A673 (cell line): ENCODE data around the gene AGPAT2. TPM values are rescaled to one million over a fixed set of nuclear protein-coding genes. Genes with fewer than 3 reads are reported as not detected.
A peak's percentile ranks its signal among the peaks of the same experiment; 100 is the strongest.

ENCODE experiments used
- BruUV-seq: library from RNA; stranded (reverse); fragments of 400-500 nt; replicated peaks from 2 replicates; lab custom pipeline; 2021; lab: Mats Ljungman, UMichigan
- CTCF ChIA-PET: fragments of 300-600 bp; sonication (Branson Sonifier 250); formaldehyde crosslinking; loops from one replicate; lab custom pipeline; 2022; ENCODE audit warnings: antibody characterized with exemption; lab: Charles Lee
- POLR2A ChIA-PET: fragments of 300-600 bp; sonication (Branson Sonifier 250); formaldehyde crosslinking; loops from one replicate; lab custom pipeline; 2022; ENCODE audit warnings: antibody characterized with exemption; ENCODE audit not compliant: low non-redundant PET; lab: Charles Lee
- DNase-seq: peaks from one replicate; pipeline ENCODE4 v3.0.0-alpha.2; 2015; ENCODE audit warnings: low spot score
- H3K27ac ChIP-seq: fragments of 200-600 bp; sonication (generic); 2 replicates; pipeline ENCODE4 v1.5.1; 2016; ENCODE audit warnings: mixed run types, low read depth, mild to moderate bottlenecking, mixed read lengths, antibody characterized with exemption, low read length; ENCODE audit not compliant: poor library complexity, severe bottlenecking
- H3K27me3 ChIP-seq: fragments of 200-600 bp; sonication (generic); replicated peaks from 2 replicates; pipeline ENCODE4 v1.6.1; 2017; ENCODE audit warnings: mixed run types, low read depth, mild to moderate bottlenecking, mixed read lengths, antibody characterized with exemption, low read length; ENCODE audit not compliant: insufficient read depth, poor library complexity
- H3K36me3 ChIP-seq: fragments of 200-600 bp; sonication (generic); 2 replicates; pipeline ENCODE4 v1.6.1; 2016; ENCODE audit warnings: mixed run types, mild to moderate bottlenecking, mixed read lengths, antibody characterized with exemption, low read length; ENCODE audit not compliant: insufficient read depth, poor library complexity, severe bottlenecking
- H3K4me1 ChIP-seq: fragments of 200-600 bp; sonication (generic); 2 replicates; pipeline ENCODE4 v1.6.1; 2017; ENCODE audit warnings: mixed run types, mild to moderate bottlenecking, mixed read lengths, antibody characterized with exemption, low read length; ENCODE audit not compliant: insufficient read depth, poor library complexity, severe bottlenecking
- H3K4me3 ChIP-seq: fragments of 200-600 bp; sonication (generic); 2 replicates; pipeline ENCODE4 v1.5.1; 2016; ENCODE audit warnings: low read depth, mixed run types, mild to moderate bottlenecking, mixed read lengths, low read length; ENCODE audit not compliant: poor library complexity, severe bottlenecking
- H3K9me3 ChIP-seq: fragments of 200-600 bp; sonication (generic); 2 replicates; pipeline ENCODE4 v1.6.1; 2016; ENCODE audit warnings: mixed run types, low read depth, mild to moderate bottlenecking, mixed read lengths, antibody characterized with exemption, low read length; ENCODE audit not compliant: poor library complexity, severe bottlenecking
- CTCF ChIP-seq: fragments of 300-800, 200-600 bp; sonication (generic); conservative IDR thresholded peaks from 2 replicates; pipeline ENCODE4 v1.5.1; 2017; ENCODE audit warnings: low read depth, mild to moderate bottlenecking, antibody characterized with exemption, low read length, moderate library complexity, mixed read lengths
- EZH2 ChIP-seq: fragments of 200-600 bp; sonication (generic); IDR thresholded peaks from 2 replicates; pipeline ENCODE4 v1.6.1; 2017; ENCODE audit warnings: borderline replicate concordance, low read depth, mild to moderate bottlenecking, mixed read lengths, antibody characterized with exemption, low read length; ENCODE audit not compliant: poor library complexity, severe bottlenecking
- intact Hi-C: fragments of 100-400 bp; cut with micrococcal nuclease; formaldehyde crosslinking; loops from one replicate; pipeline ENCODE4 v1.10.0; 2022; ENCODE audit not compliant: unreplicated experiment
- total RNA-seq: library from RNA; stranded (reverse); gene quantifications from 2 replicates; pipeline ENCODE4 v1.2.3, GENCODE V29; 2021

Gene AGPAT2
- total RNA-seq, 1 experiment from 2014 or later, result 57.7 TPM

GRCh38 chr9:136726631-136727191, 39.5 kb upstream of the AGPAT2 start:
- ChIA-PET CTCF (no interaction called here), POLR2A (no interaction called here)
- H3K4me3 ChIP-seq, result peak overlapping the region; percentile 95
- H3K36me3 ChIP-seq, result peaks cover 47% of the 10 kb centered on the region
- H3K9me3 ChIP-seq, result no peaks in the 10 kb centered on the region
- TF ChIP-seq EZH2 (no peak), CTCF (peak; percentile 64)
- BruUV-seq, result no TSS peak
- peaks cover 20% of the 10 kb centered on the region for H3K4me1 ChIP-seq
- intact Hi-C loops, result no loop called here
- peak overlapping the region; percentile 94 for H3K27ac ChIP-seq
- DNase-seq, result peak; percentile 73
- no peaks in the 10 kb centered on the region for H3K27me3 ChIP-seq

GRCh38 chr9:136726118-136726517, 38.9 kb upstream of the AGPAT2 start:
- BruUV-seq, result no TSS peak
- CTCF ChIA-PET, result no interaction called here
- Histone ChIP-seq H3K36me3 (peaks cover 50% of the 10 kb centered on the region), H3K27me3 (no peaks in the 10 kb centered on the region), H3K27ac (peak overlapping the region; percentile 94), H3K4me3 (peak overlapping the region; percentile 95), H3K4me1 (peaks cover 26% of the 10 kb centered on the region), H3K9me3 (no peaks in the 10 kb centered on the region)
- no peak for TF ChIP-seq CTCF
- no peak for TF ChIP-seq EZH2
- no peak for DNase-seq
- intact Hi-C loops, result no loop called here
- POLR2A ChIA-PET, result no interaction called here

- Histone ChIP-seq H3K27me3 (no peaks in the 10 kb centered on the region), H3K9me3 (no peaks in the 10 kb centered on the region), H3K4me1 (peaks cover 30% of the 10 kb centered on the region), H3K36me3 (peaks cover 50% of the 10 kb centered on the region), H3K4me3 (peak overlapping the region; percentile 95), H3K27ac (peak overlapping the region; percentile 94)
- intact Hi-C loops, result no loop called here
- DNase-seq, result no peak
- TF ChIP-seq EZH2, result no peak
- no peak for TF ChIP-seq CTCF
- BruUV-seq, result no TSS peak
- POLR2A ChIA-PET, result no interaction called here
- CTCF ChIA-PET, result no interaction called here
Observed at GRCh38 chr9:136725612-136726011, 38.4 kb upstream of the AGPAT2 start.
